ENCODE measurements around the gene SRP19.
"Not testable (repeated sequence)": the region's sequence is repeated elsewhere in the genome, so short reads cannot be mapped to it uniquely, and the experiment has no call there.

Gene SRP19

GRCh38 chr5:112878101-112878500 is 17.0 kb downstream of the SRP19 start:
- in situ Hi-C loops (cut with HindIII; ENCODE audit: low sequenced_read_pairs), result no loop called here
- DNase-seq (ENCODE audit: low read depth), result no peak
- no peak for TF ChIP-seq CTCF (IDR thresholded peaks at IDR 0.05; ENCODE audit: low read depth, low read length, missing control alignments)
- H3K4me3 ChIP-seq (ENCODE audit: low read depth, low read length), result no peak overlapping the region

GRCh38 chr5:112878760-112879159 is 17.7 kb downstream of the SRP19 start:
- in situ Hi-C loops (cut with HindIII; ENCODE audit: low sequenced_read_pairs), result no loop called here
- H3K4me3 ChIP-seq (ENCODE audit: low read depth, low read length), result no peak overlapping the region
- peak; percentile 11 for DNase-seq (ENCODE audit: low read depth)
- TF ChIP-seq CTCF (IDR thresholded peaks at IDR 0.05; ENCODE audit: low read depth, low read length, missing control alignments), result no peak

GRCh38 chr5:112880219-112880964 is 19.3 kb downstream of the SRP19 start:
- no peak for TF ChIP-seq CTCF (IDR thresholded peaks at IDR 0.05; ENCODE audit: low read depth, low read length, missing control alignments)
- DNase-seq (ENCODE audit: low read depth), result no peak
- in situ Hi-C loops (cut with HindIII; ENCODE audit: low sequenced_read_pairs), result no loop called here
- H3K4me3 ChIP-seq (ENCODE audit: low read depth, low read length), result no peak overlapping the region

- in situ Hi-C loops (cut with HindIII; ENCODE audit: low sequenced_read_pairs), result no loop called here
- no peak for DNase-seq (ENCODE audit: low read depth)
- TF ChIP-seq CTCF (IDR thresholded peaks at IDR 0.05; ENCODE audit: low read depth, low read length, missing control alignments), result no peak
- H3K4me3 ChIP-seq (ENCODE audit: low read depth, low read length), result no peak overlapping the region
These were observed 22.1 kb downstream of the SRP19 start for GRCh38 chr5:112883192-112883591.

GRCh38 chr5:112885001-112885400 is 23.9 kb downstream of the SRP19 start:
- no peak for DNase-seq (ENCODE audit: low read depth)
- in situ Hi-C loops (cut with HindIII; ENCODE audit: low sequenced_read_pairs), result no loop called here
- H3K4me3 ChIP-seq (ENCODE audit: low read depth, low read length), result no peak overlapping the region
- TF ChIP-seq CTCF (IDR thresholded peaks at IDR 0.05; ENCODE audit: low read depth, low read length, missing control alignments), result no peak

- TF ChIP-seq CTCF (IDR thresholded peaks at IDR 0.05; ENCODE audit: low read depth, low read length, missing control alignments), result no peak
- DNase-seq (ENCODE audit: low read depth), result no peak
- no peak overlapping the region for H3K4me3 ChIP-seq (ENCODE audit: low read depth, low read length)
- in situ Hi-C loops (cut with HindIII; ENCODE audit: low sequenced_read_pairs), result no loop called here
These were observed 25.9 kb downstream of the SRP19 start for GRCh38 chr5:112886975-112887374.

- in situ Hi-C loops (cut with HindIII; ENCODE audit: low sequenced_read_pairs); DNase-seq (ENCODE audit: low read depth); H3K4me3 ChIP-seq (ENCODE audit: low read depth, low read length): not testable (repeated sequence)
These were observed 31.0 kb downstream of the SRP19 start for GRCh38 chr5:112892066-112892465.
